Esophagus muscularis mucosa (tissue), 4 donors: ENCODE measurements around the gene TRMT44. TPM values are rescaled to one million over a fixed set of nuclear protein-coding genes. Genes with fewer than 3 reads are reported as not detected.

Experiments used
- DNase-seq: peaks from one replicate; pipeline ENCODE4 v3.0.0-alpha.2; 2017; ENCODE audit errors: extremely low spot score
- H3K27ac ChIP-seq, 4 donors: fragments of 200-600 bp; sonication (generic); replicated peaks in 1 of 4; 1 replicate in 3 of 4; 2 replicates in 1 of 4; pipeline ENCODE4 v1.5.1; 2016 to 2019; ENCODE audit warnings: mild to moderate bottlenecking in 1 of 4
- H3K27me3 ChIP-seq, 4 donors: fragments of 200-600 bp; sonication (generic); one replicate each; pipeline versions ENCODE4 v1.5.1 to v1.6.0; 2016 to 2019
- H3K36me3 ChIP-seq, 4 donors: fragments of 200-600 bp; sonication (generic); one replicate each; pipeline ENCODE4 v1.5.1; 2016 to 2019
- H3K4me1 ChIP-seq, 4 donors: fragments of 200-600 bp; sonication (generic); one replicate each; pipeline ENCODE4 v1.5.1; 2016 to 2019
- H3K4me3 ChIP-seq, 4 donors: fragments of 200-600 bp; sonication (generic); 1 replicate in 2 of 4; 2 replicates in 2 of 4; pipeline ENCODE4 v1.5.1; 2016 to 2019; ENCODE audit warnings: mild to moderate bottlenecking in 4 of 4, moderate library complexity in 1 of 4
- H3K9me3 ChIP-seq, 4 donors: fragments of 200-600 bp; sonication (generic); 1 replicate in 3 of 4; 2 replicates in 1 of 4; pipeline ENCODE4 v1.5.1; 2016 to 2019
- CTCF ChIP-seq, 3 experiments: fragments of 200-600 bp in 2 of 3; fragments of 450-650 bp in 1 of 3; sonication (generic) in 2 of 3; IDR thresholded peaks; one replicate each; pipeline ENCODE4 v1.5.1; 2017 to 2019; ENCODE audit warnings: antibody characterized with exemption in 3 of 3, mild to moderate bottlenecking in 2 of 3, moderate library complexity in 1 of 3
- EP300 ChIP-seq: sonication (generic); formaldehyde crosslinking; IDR thresholded peaks from one replicate; pipeline ENCODE4 v1.6.1; 2017; ENCODE audit warnings: antibody characterized with exemption
- POLR2A ChIP-seq: fragments of 450-650 bp; IDR thresholded peaks from one replicate; pipeline ENCODE4 v1.6.1; 2017; ENCODE audit warnings: antibody characterized with exemption, moderate library complexity, mild to moderate bottlenecking, low read depth
- POLR2AphosphoS5 ChIP-seq, 2 donors: sonication (generic); formaldehyde crosslinking; IDR thresholded peaks; one replicate each; pipeline ENCODE4 v1.6.1; 2017; ENCODE audit warnings: antibody characterized with exemption in 2 of 2
- WGBS: methylation state at CpG from one replicate; pipeline ENCODE4 v1.1.5; 2018; 5-methylcytosine and 5-hydroxymethylcytosine counted together
- intact Hi-C: fragments of 100-400 bp; cut with DNase I; formaldehyde crosslinking; loops from one replicate; pipeline ENCODE4 v1.15.1; 2023
- total RNA-seq, 4 donors: library from RNA; depleted of rRNA; stranded (reverse); fragments of >200 nt; gene quantifications; one replicate each; pipeline versions ENCODE4 v1.1.0 to v1.2.1, GENCODE V29; 2016

The TRMT44 gene
- total RNA-seq, 4 donors from 2014 or later: 14.6 to 21.6 (median 19.4) TPM

GRCh38 chr4:8411351-8412180, 29.0 kb upstream of the TRMT44 start:
- peaks cover 43 to 91% (median 89%) of the 10 kb centered on the region in 4 donors for H3K36me3 ChIP-seq
- DNase-seq: no peak

GRCh38 chr4:8412288-8412687, 28.3 kb upstream of the TRMT44 start:
- no peak for DNase-seq
- WGBS: 90% methylated on average over 5 of the region's 5 CpGs
- TF ChIP-seq POLR2A (no peak), POLR2AphosphoS5 (IDR thresholded peaks at IDR 0.05) (no peak), EP300 (no peak), CTCF (IDR thresholded peaks at IDR 0.05) (no peak)
- Histone ChIP-seq H3K27ac (no peak overlapping the region), H3K9me3 (no peaks in the 10 kb centered on the region), H3K36me3 (peaks cover 43 to 92% (median 87%) of the 10 kb centered on the region in 4 donors), H3K27me3 (no peaks in the 10 kb centered on the region), H3K4me1 (peaks cover 0 to 33% (median 24%) of the 10 kb centered on the region in 4 donors), H3K4me3 (no peak overlapping the region)
- intact Hi-C loops: no loop called here

More at GRCh38 chr4:8411351-8412180, 29.0 kb upstream of the TRMT44 start:
- Histone ChIP-seq H3K27me3 (no peaks in the 10 kb centered on the region), H3K27ac (peak overlapping the region in 1 of 4 donors; percentile 31), H3K4me3 (no peak overlapping the region), H3K4me1 (peaks cover 0 to 26% (median 23%) of the 10 kb centered on the region in 4 donors), H3K9me3 (no peaks in the 10 kb centered on the region)
- WGBS: 89% methylated on average over 13 of the region's 13 CpGs
- intact Hi-C loops: no loop called here
- TF ChIP-seq CTCF (IDR thresholded peaks at IDR 0.05) (no peak), POLR2AphosphoS5 (IDR thresholded peaks at IDR 0.05) (no peak), EP300 (no peak), POLR2A (no peak)

- Histone ChIP-seq H3K9me3 (no peaks in the 10 kb centered on the region), H3K4me1 (peaks cover 0 to 41% (median 27%) of the 10 kb centered on the region in 4 donors), H3K27ac (no peak overlapping the region), H3K27me3 (no peaks in the 10 kb centered on the region), H3K4me3 (no peak overlapping the region), H3K36me3 (peaks cover 39 to 73% (median 66%) of the 10 kb centered on the region in 4 donors)
- TF ChIP-seq POLR2AphosphoS5 (IDR thresholded peaks at IDR 0.05) (no peak), CTCF (IDR thresholded peaks at IDR 0.05) (no peak), POLR2A (no peak), EP300 (no peak)
- intact Hi-C loops: no loop called here
- DNase-seq: no peak
- WGBS: 100% methylated on average over 2 of the region's 2 CpGs
Measured at GRCh38 chr4:8414377-8414776, 26.2 kb upstream of the TRMT44 start.

- no peaks in the 10 kb centered on the region for H3K27me3 ChIP-seq
Measured at GRCh38 chr4:8417071-8417614, 23.4 kb upstream of the TRMT44 start.

More at GRCh38 chr4:8417071-8417614, 23.4 kb upstream of the TRMT44 start:
- Histone ChIP-seq H3K27ac (no peak overlapping the region), H3K4me1 (peaks cover 0 to 28% (median 19%) of the 10 kb centered on the region in 4 donors), H3K9me3 (no peaks in the 10 kb centered on the region), H3K4me3 (no peak overlapping the region), H3K36me3 (peaks cover 29 to 53% (median 51%) of the 10 kb centered on the region in 4 donors)
- intact Hi-C loops: no loop called here
- TF ChIP-seq POLR2AphosphoS5 (IDR thresholded peaks at IDR 0.05): no peak
- no peak for TF ChIP-seq POLR2A
- no peak for TF ChIP-seq CTCF (IDR thresholded peaks at IDR 0.05)
- TF ChIP-seq EP300: no peak
- no peak for DNase-seq
- WGBS: 86% methylated on average over 11 of the region's 11 CpGs
